Neuronal stem cell (in vitro differentiated cells): Measurements from ENCODE around the gene MTNR1A.
"Not testable (repeated sequence)": the region's sequence is repeated elsewhere in the genome, so short reads cannot be mapped to it uniquely, and the experiment has no call there.

ENCODE experiments used
- DNase-seq: peaks from one replicate; pipeline ENCODE4 v3.0.0-alpha.2; 2013; ENCODE audit warnings: low spot score
- H2AFZ ChIP-seq: one replicate; pipeline ENCODE4 v1.6.1; 2013; ENCODE audit warnings: mild to moderate bottlenecking, low read length, inconsistent platforms
- H2AK5ac ChIP-seq: 2 replicates; pipeline ENCODE4 v1.6.1; 2013; ENCODE audit warnings: low read depth, mild to moderate bottlenecking, inconsistent platforms, low read length, moderate library complexity, mixed read lengths
- H2BK120ac ChIP-seq: 2 replicates; pipeline ENCODE4 v1.6.1; 2013; ENCODE audit warnings: low read depth, mild to moderate bottlenecking, inconsistent platforms, low read length, moderate library complexity, mixed read lengths
- H2BK12ac ChIP-seq: one replicate; pipeline ENCODE4 v1.6.1; 2013; ENCODE audit warnings: low read length, inconsistent platforms
- H2BK15ac ChIP-seq: 2 replicates; pipeline ENCODE4 v1.6.1; 2013; ENCODE audit warnings: mild to moderate bottlenecking, low read length, inconsistent platforms, mixed read lengths
- H2BK5ac ChIP-seq: one replicate; pipeline ENCODE4 v1.6.1; 2013; ENCODE audit warnings: inconsistent platforms, mild to moderate bottlenecking, low read length, moderate library complexity
- H3K14ac ChIP-seq: one replicate; pipeline ENCODE4 v1.6.1; 2013; ENCODE audit warnings: low read length, inconsistent platforms
- H3K18ac ChIP-seq: 2 replicates; pipeline ENCODE4 v1.6.1; 2013; ENCODE audit warnings: low read length, inconsistent platforms
- H3K23ac ChIP-seq: 2 replicates; pipeline ENCODE4 v1.6.1; 2013; ENCODE audit warnings: low read depth, mild to moderate bottlenecking, mixed read lengths, low read length, inconsistent platforms; ENCODE audit not compliant: poor library complexity
- H3K27ac ChIP-seq: replicated peaks from 3 replicates; pipeline ENCODE4 v1.5.1; 2013; ENCODE audit warnings: low read length, inconsistent platforms
- H3K27me3 ChIP-seq, 3 experiments: 2 replicates each; pipeline ENCODE4 v1.6.1; 2013; ENCODE audit warnings: low read length in 3 of 3, mild to moderate bottlenecking in 2 of 3, inconsistent platforms in 1 of 3, low read depth in 1 of 3, mixed read lengths in 1 of 3, moderate library complexity in 1 of 3; ENCODE audit not compliant: control insufficient read depth in 3 of 3, insufficient read depth in 3 of 3
- H3K36me3 ChIP-seq, 2 donors: replicated peaks in 1 of 2; 2 replicates each; pipeline ENCODE4 v1.6.1; 2013; ENCODE audit warnings: low read length in 2 of 2; ENCODE audit not compliant: control insufficient read depth in 2 of 2, insufficient read depth in 2 of 2
- H3K4ac ChIP-seq: 2 replicates; pipeline ENCODE4 v1.6.1; 2013; ENCODE audit warnings: inconsistent platforms, mild to moderate bottlenecking, low read length, moderate library complexity
- H3K4me1 ChIP-seq, 2 donors: 1 replicate in 1 of 2; 2 replicates in 1 of 2; pipeline ENCODE4 v1.6.1; 2013; ENCODE audit warnings: low read length in 2 of 2, low read depth in 1 of 2; ENCODE audit not compliant: control insufficient read depth in 2 of 2, insufficient read depth in 1 of 2
- H3K4me2 ChIP-seq: one replicate; pipeline ENCODE4 v1.6.1; 2013; ENCODE audit warnings: mild to moderate bottlenecking, low read length, inconsistent platforms; ENCODE audit not compliant: insufficient read depth, poor library complexity, severe bottlenecking
- H3K4me3 ChIP-seq, 2 donors: 2 replicates each; pipeline ENCODE4 v1.5.1; 2013; ENCODE audit warnings: low read length in 2 of 2, mild to moderate bottlenecking in 2 of 2, inconsistent platforms in 1 of 2, moderate library complexity in 1 of 2
- H3K79me1 ChIP-seq: one replicate; pipeline ENCODE4 v1.6.1; 2013; ENCODE audit warnings: low read depth, mild to moderate bottlenecking, inconsistent platforms, low read length, moderate library complexity
- H3K9ac ChIP-seq: one replicate; pipeline ENCODE4 v1.6.1; 2013; ENCODE audit warnings: mild to moderate bottlenecking, low read depth, low read length, inconsistent platforms; ENCODE audit not compliant: poor library complexity
- H3K9me3 ChIP-seq, 2 donors: replicated peaks in 1 of 2; 2 replicates each; pipeline versions ENCODE3 to v1.6.1; 2013; ENCODE audit warnings: low read length in 2 of 2, mild to moderate bottlenecking in 2 of 2, inconsistent platforms in 1 of 2, low read depth in 1 of 2, mixed read lengths in 1 of 2, moderate library complexity in 1 of 2; ENCODE audit not compliant: control insufficient read depth in 2 of 2, insufficient read depth in 1 of 2
- H4K8ac ChIP-seq: one replicate; pipeline ENCODE4 v1.6.1; 2013; ENCODE audit warnings: low read depth, mild to moderate bottlenecking, inconsistent platforms, low read length, moderate library complexity
- H4K91ac ChIP-seq: one replicate; pipeline ENCODE4 v1.6.1; 2013; ENCODE audit warnings: low read length, low read depth, mild to moderate bottlenecking, inconsistent platforms; ENCODE audit not compliant: poor library complexity
- WGBS, 2 donors: extraction: QIAGEN DNeasy Blood & Tissue Kit; methylation state at CpG; one replicate each; pipeline ENCODE4 v1.1.7; 2013; ENCODE audit warnings: missing lambda C conversion rate in 2 of 2, mixed read lengths in 1 of 2; ENCODE audit not compliant: insufficient read length in 2 of 2, insufficient replicate concordance in 1 of 2; ENCODE audit errors: extremely low coverage in 2 of 2; 5-methylcytosine and 5-hydroxymethylcytosine counted together

The MTNR1A gene

DNA sequence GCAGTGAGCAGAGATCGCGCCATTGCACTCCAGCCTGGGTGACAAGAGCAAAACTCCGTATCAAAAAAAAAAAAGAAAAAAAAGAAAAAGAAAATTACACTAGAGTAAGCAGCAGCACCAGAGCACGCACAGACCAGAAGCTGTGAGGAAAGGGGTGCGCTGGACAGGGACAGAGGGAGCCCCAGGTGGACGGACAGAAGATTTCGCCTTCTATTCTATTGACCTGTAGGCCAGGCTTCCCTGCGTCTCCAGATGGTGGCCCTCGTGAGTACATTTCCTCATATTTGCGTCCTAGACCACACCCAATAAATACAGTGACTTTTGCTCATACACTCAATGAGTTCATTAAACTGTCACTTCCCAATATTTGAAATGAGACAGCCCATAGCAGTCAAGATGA is 19.1 kb downstream of the MTNR1A start:
- no peaks in the 10 kb centered on the region for H3K36me3 ChIP-seq
- no peaks in the 10 kb centered on the region for H3K4me1 ChIP-seq
- no peak overlapping the region for H4K91ac ChIP-seq
- H3K23ac ChIP-seq = no peak overlapping the region
- no peaks in the 10 kb centered on the region for H3K27me3 ChIP-seq
- H3K4ac ChIP-seq = no peak overlapping the region
- no CpG with 5 or more reads among the region's 10 CpGs for WGBS, 2 donors
- peaks cover 0 to 4% of the 10 kb centered on the region in 2 donors for H3K9me3 ChIP-seq
- H2BK12ac ChIP-seq = no peak overlapping the region
- H2BK120ac ChIP-seq = no peak overlapping the region
- no peak overlapping the region for H3K4me2 ChIP-seq
- H3K9ac ChIP-seq = no peak overlapping the region
- H2BK15ac ChIP-seq = no peak overlapping the region
- no peak overlapping the region for H2AFZ ChIP-seq
- H3K18ac ChIP-seq = peak overlapping the region; percentile 38
- no peak overlapping the region for H3K14ac ChIP-seq
- no peak overlapping the region for H2BK5ac ChIP-seq
- H2AK5ac ChIP-seq = no peak overlapping the region
- no peak for DNase-seq
- no peak overlapping the region for H3K4me3 ChIP-seq
- peaks cover 2% of the 10 kb centered on the region for H3K79me1 ChIP-seq
- H4K8ac ChIP-seq = no peak overlapping the region
- H3K27ac ChIP-seq = no peak overlapping the region

GRCh38 chr4:186534056-186534455 is 21.3 kb downstream of the MTNR1A start:
- no CpG with 5 or more reads among the region's 21 CpGs for WGBS, 2 donors
- Histone ChIP-seq H3K27me3 (no peaks in the 10 kb centered on the region), H3K4me2 (no peak overlapping the region)

GRCh38 chr4:186523927-186524326 is 31.4 kb downstream of the MTNR1A start:
- not testable (repeated sequence) for H2AK5ac ChIP-seq, H3K9me3 ChIP-seq, H3K9ac ChIP-seq, H3K4ac ChIP-seq, H3K4me2 ChIP-seq, H3K23ac ChIP-seq, H2BK12ac ChIP-seq, H3K27ac ChIP-seq, H2AFZ ChIP-seq, H3K36me3 ChIP-seq, H4K8ac ChIP-seq, H2BK5ac ChIP-seq, H3K14ac ChIP-seq, H3K18ac ChIP-seq, H4K91ac ChIP-seq, H3K4me3 ChIP-seq, H3K4me1 ChIP-seq, DNase-seq, H3K79me1 ChIP-seq, H3K27me3 ChIP-seq, H2BK120ac ChIP-seq, H2BK15ac ChIP-seq
- WGBS, 2 donors = no CpG with 5 or more reads among the region's 4 CpGs

More at GRCh38 chr4:186534056-186534455, 21.3 kb downstream of the MTNR1A start:
- Histone ChIP-seq H2AK5ac (no peak overlapping the region), H2BK120ac (no peak overlapping the region), H4K91ac (peak overlapping the region; percentile 86), H3K27ac (no peak overlapping the region), H2AFZ (no peak overlapping the region), H3K23ac (peak overlapping the region; percentile 96), H3K9me3 (peaks cover 0 to 4% of the 10 kb centered on the region in 2 donors), H3K4me1 (no peaks in the 10 kb centered on the region), H3K4me3 (no peak overlapping the region), H3K9ac (no peak overlapping the region), H3K79me1 (peaks cover 2% of the 10 kb centered on the region), H3K36me3 (no peaks in the 10 kb centered on the region), H3K14ac (peak overlapping the region; percentile 71), H2BK5ac (no peak overlapping the region), H3K18ac (peak overlapping the region; percentile 76), H2BK12ac (no peak overlapping the region), H3K4ac (no peak overlapping the region), H4K8ac (no peak overlapping the region), H2BK15ac (no peak overlapping the region)
- no peak for DNase-seq

GRCh38 chr4:186516287-186516686 is 39.1 kb downstream of the MTNR1A start:
- H2BK5ac ChIP-seq = no peak overlapping the region
- no peaks in the 10 kb centered on the region for H3K4me1 ChIP-seq
- no peak overlapping the region for H2AK5ac ChIP-seq
- no peak overlapping the region for H4K91ac ChIP-seq
- no peak for DNase-seq
- no peak overlapping the region for H3K4ac ChIP-seq
- no CpG with 5 or more reads among the region's 4 CpGs for WGBS, 2 donors
- no peak overlapping the region for H2BK12ac ChIP-seq
- H2BK120ac ChIP-seq = no peak overlapping the region
- no peaks in the 10 kb centered on the region for H3K36me3 ChIP-seq
- no peak overlapping the region for H3K27ac ChIP-seq
- H3K18ac ChIP-seq = no peak overlapping the region
- H3K9ac ChIP-seq = no peak overlapping the region
- H3K27me3 ChIP-seq = no peaks in the 10 kb centered on the region
- H3K14ac ChIP-seq = no peak overlapping the region
- H2BK15ac ChIP-seq = no peak overlapping the region
- H2AFZ ChIP-seq = no peak overlapping the region
- H3K4me2 ChIP-seq = no peak overlapping the region
- no peak overlapping the region for H3K23ac ChIP-seq
- H3K4me3 ChIP-seq = no peak overlapping the region
- H4K8ac ChIP-seq = no peak overlapping the region
- no peaks in the 10 kb centered on the region for H3K79me1 ChIP-seq
- peaks cover 0 to 2% of the 10 kb centered on the region in 2 donors for H3K9me3 ChIP-seq
